ENCODE measurements around the gene OLA1. TPM values are rescaled to one million over a fixed set of nuclear protein-coding genes. Genes with fewer than 3 reads are reported as not detected.

OLA1 gene
- total RNA-seq, 1 donor from 2014 or later: 104 TPM

DNA sequence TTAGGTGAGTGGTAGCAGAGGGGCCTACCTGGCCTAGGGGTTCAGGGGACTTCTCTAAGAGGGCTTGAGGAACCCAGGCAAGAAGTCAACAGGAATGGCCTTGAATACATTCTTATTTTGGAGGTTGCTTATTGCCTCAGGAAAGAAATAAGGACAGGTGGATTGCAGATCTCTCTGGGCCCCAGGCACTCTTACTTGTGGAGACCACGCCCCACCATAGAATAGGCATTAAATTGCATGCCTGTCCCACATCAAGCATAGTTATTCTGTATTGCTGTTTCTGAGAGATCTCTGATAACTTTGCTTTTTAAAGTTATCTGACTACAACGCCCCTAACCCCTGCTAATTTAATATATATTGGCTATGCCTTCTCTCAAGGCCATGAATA, 215.2 kb downstream of the OLA1 start:
- no peak for DNase-seq (ENCODE audit: low read depth)
- no peak for TF ChIP-seq CTCF (conservative IDR thresholded peaks at IDR 0.05; ENCODE audit: low read depth, low read length)
- no peak overlapping the region for H3K4me3 ChIP-seq (ENCODE audit: low read depth, low read length)

GRCh38 chr2:174031226-174031625, 217.1 kb downstream of the OLA1 start:
- no peak for DNase-seq (ENCODE audit: low read depth)
- no peak overlapping the region for H3K4me3 ChIP-seq (ENCODE audit: low read depth, low read length)
- no peak for TF ChIP-seq CTCF (conservative IDR thresholded peaks at IDR 0.05; ENCODE audit: low read depth, low read length)

GRCh38 chr2:174028935-174029334, 219.4 kb downstream of the OLA1 start:
- H3K4me3 ChIP-seq (ENCODE audit: low read depth, low read length): no peak overlapping the region
- DNase-seq (ENCODE audit: low read depth): no peak
- TF ChIP-seq CTCF (conservative IDR thresholded peaks at IDR 0.05; ENCODE audit: low read depth, low read length): no peak

- TF ChIP-seq CTCF (conservative IDR thresholded peaks at IDR 0.05; ENCODE audit: low read depth, low read length): no peak
These were observed 220.4 kb downstream of the OLA1 start for GRCh38 chr2:174027956-174028355.

DNA sequence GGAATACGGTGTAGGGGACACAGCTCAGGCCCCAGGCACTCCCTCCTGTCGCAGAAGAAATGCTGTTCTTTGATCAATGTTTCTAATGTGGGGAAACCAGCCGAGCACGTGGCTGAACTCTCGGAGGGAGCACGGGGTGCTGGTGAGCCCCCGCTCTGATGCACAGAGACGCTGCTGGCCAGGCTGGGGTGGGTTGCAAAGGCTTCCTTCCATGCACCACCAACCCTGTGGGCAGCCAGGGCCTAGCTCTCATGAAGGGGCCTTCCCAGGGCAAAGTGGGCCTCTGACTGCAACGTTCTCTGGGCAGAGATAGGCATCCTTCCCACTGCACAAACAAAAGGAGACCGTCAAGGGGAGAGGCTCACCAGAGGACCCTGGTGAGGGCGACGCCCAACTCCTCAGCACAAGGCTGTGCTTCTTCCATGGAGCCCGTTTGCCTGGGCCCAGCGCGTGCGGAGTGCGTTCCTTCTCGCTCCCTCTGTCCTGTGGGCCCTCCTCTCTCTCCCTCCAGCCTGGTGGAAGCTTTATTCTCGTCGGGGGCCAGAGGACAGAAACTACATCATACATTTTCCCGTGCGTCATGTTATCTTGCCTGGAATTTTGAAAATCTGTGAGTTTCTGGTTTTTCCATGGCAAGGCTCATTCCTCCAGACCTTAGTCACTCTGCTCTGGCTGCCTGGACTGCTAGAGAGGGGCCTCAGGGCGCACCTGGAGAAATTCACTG, 222.0 kb downstream of the OLA1 start:
- no peak for DNase-seq (ENCODE audit: low read depth)
- no peak overlapping the region for H3K4me3 ChIP-seq (ENCODE audit: low read depth, low read length)
- TF ChIP-seq CTCF (conservative IDR thresholded peaks at IDR 0.05; ENCODE audit: low read depth, low read length): no peak

More at GRCh38 chr2:174027956-174028355, 220.4 kb downstream of the OLA1 start:
- DNase-seq (ENCODE audit: low read depth): no peak
- H3K4me3 ChIP-seq (ENCODE audit: low read depth, low read length): no peak overlapping the region

DNA sequence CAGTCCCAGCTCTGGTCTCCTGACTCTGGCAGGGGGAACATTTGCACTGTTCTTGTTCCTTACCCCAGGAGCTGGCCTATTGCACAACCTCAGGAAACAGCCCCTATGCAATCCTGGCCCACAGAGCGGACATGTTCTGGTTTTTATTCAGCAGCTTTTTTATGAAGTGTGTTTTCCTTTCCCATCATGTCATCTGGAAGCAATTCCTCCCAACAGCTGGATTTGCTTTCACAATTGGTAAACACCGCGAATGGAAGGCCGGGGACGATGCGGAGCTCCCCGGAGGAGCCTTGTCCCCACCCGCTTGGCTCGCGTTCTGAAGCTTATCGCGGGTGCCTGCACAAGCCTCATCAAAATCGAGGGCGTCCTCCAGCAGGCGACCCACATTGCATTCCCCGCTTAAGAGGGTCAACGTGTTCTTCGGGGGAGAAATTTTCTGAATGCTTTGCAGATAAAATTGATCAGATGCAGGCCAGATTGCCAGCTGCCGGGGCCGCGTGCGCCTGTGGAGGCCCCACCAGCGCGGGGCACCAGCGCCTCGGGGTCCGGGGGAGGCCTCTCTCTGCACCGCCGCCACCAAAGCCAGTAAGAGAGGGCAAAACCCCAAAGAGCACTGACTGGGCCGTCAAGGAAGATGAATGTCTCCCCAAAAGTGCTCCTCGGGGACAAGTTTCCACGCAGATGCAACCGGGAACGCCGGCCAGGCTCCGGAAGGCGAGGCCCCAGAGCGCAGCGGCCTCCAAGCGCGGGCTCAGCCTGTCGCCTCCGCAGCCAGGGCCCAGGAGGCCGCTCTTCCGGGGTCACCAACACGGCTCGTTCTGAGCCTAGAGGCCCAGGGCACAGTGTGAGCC, 222.8 kb downstream of the OLA1 start:
- TF ChIP-seq CTCF (conservative IDR thresholded peaks at IDR 0.05; ENCODE audit: low read depth, low read length): no peak
- no peak overlapping the region for H3K4me3 ChIP-seq (ENCODE audit: low read depth, low read length)
- DNase-seq (ENCODE audit: low read depth): no peak

All from epithelial cell of proximal tubule (primary cell).